Neuronal stem cell (in vitro differentiated cells): ENCODE data around the gene DCLK1.

Experiments used
- DNase-seq: peaks from one replicate; pipeline ENCODE4 v3.0.0-alpha.2; 2013; ENCODE audit warnings: low spot score
- H2AFZ ChIP-seq: one replicate; pipeline ENCODE4 v1.6.1; 2013; ENCODE audit warnings: mild to moderate bottlenecking, low read length, inconsistent platforms
- H2AK5ac ChIP-seq: 2 replicates; pipeline ENCODE4 v1.6.1; 2013; ENCODE audit warnings: low read depth, mild to moderate bottlenecking, inconsistent platforms, low read length, moderate library complexity, mixed read lengths
- H2BK120ac ChIP-seq: 2 replicates; pipeline ENCODE4 v1.6.1; 2013; ENCODE audit warnings: low read depth, mild to moderate bottlenecking, inconsistent platforms, low read length, moderate library complexity, mixed read lengths
- H2BK12ac ChIP-seq: one replicate; pipeline ENCODE4 v1.6.1; 2013; ENCODE audit warnings: low read length, inconsistent platforms
- H2BK15ac ChIP-seq: 2 replicates; pipeline ENCODE4 v1.6.1; 2013; ENCODE audit warnings: mild to moderate bottlenecking, low read length, inconsistent platforms, mixed read lengths
- H2BK5ac ChIP-seq: one replicate; pipeline ENCODE4 v1.6.1; 2013; ENCODE audit warnings: inconsistent platforms, mild to moderate bottlenecking, low read length, moderate library complexity
- H3K14ac ChIP-seq: one replicate; pipeline ENCODE4 v1.6.1; 2013; ENCODE audit warnings: low read length, inconsistent platforms
- H3K18ac ChIP-seq: 2 replicates; pipeline ENCODE4 v1.6.1; 2013; ENCODE audit warnings: low read length, inconsistent platforms
- H3K23ac ChIP-seq: 2 replicates; pipeline ENCODE4 v1.6.1; 2013; ENCODE audit warnings: low read depth, mild to moderate bottlenecking, mixed read lengths, low read length, inconsistent platforms; ENCODE audit not compliant: poor library complexity
- H3K27ac ChIP-seq: replicated peaks from 3 replicates; pipeline ENCODE4 v1.5.1; 2013; ENCODE audit warnings: low read length, inconsistent platforms
- H3K27me3 ChIP-seq, 3 experiments: 2 replicates each; pipeline ENCODE4 v1.6.1; 2013; ENCODE audit warnings: low read length in 3 of 3, mild to moderate bottlenecking in 2 of 3, inconsistent platforms in 1 of 3, low read depth in 1 of 3, mixed read lengths in 1 of 3, moderate library complexity in 1 of 3; ENCODE audit not compliant: control insufficient read depth in 3 of 3, insufficient read depth in 3 of 3
- H3K36me3 ChIP-seq, 2 donors: replicated peaks in 1 of 2; 2 replicates each; pipeline ENCODE4 v1.6.1; 2013; ENCODE audit warnings: low read length in 2 of 2; ENCODE audit not compliant: control insufficient read depth in 2 of 2, insufficient read depth in 2 of 2
- H3K4ac ChIP-seq: 2 replicates; pipeline ENCODE4 v1.6.1; 2013; ENCODE audit warnings: inconsistent platforms, mild to moderate bottlenecking, low read length, moderate library complexity
- H3K4me1 ChIP-seq, 2 donors: 1 replicate in 1 of 2; 2 replicates in 1 of 2; pipeline ENCODE4 v1.6.1; 2013; ENCODE audit warnings: low read length in 2 of 2, low read depth in 1 of 2; ENCODE audit not compliant: control insufficient read depth in 2 of 2, insufficient read depth in 1 of 2
- H3K4me2 ChIP-seq: one replicate; pipeline ENCODE4 v1.6.1; 2013; ENCODE audit warnings: mild to moderate bottlenecking, low read length, inconsistent platforms; ENCODE audit not compliant: insufficient read depth, poor library complexity, severe bottlenecking
- H3K4me3 ChIP-seq, 2 donors: 2 replicates each; pipeline ENCODE4 v1.5.1; 2013; ENCODE audit warnings: low read length in 2 of 2, mild to moderate bottlenecking in 2 of 2, inconsistent platforms in 1 of 2, moderate library complexity in 1 of 2
- H3K79me1 ChIP-seq: one replicate; pipeline ENCODE4 v1.6.1; 2013; ENCODE audit warnings: low read depth, mild to moderate bottlenecking, inconsistent platforms, low read length, moderate library complexity
- H3K9ac ChIP-seq: one replicate; pipeline ENCODE4 v1.6.1; 2013; ENCODE audit warnings: mild to moderate bottlenecking, low read depth, low read length, inconsistent platforms; ENCODE audit not compliant: poor library complexity
- H3K9me3 ChIP-seq, 2 donors: replicated peaks in 1 of 2; 2 replicates each; pipeline versions ENCODE3 to v1.6.1; 2013; ENCODE audit warnings: low read length in 2 of 2, mild to moderate bottlenecking in 2 of 2, inconsistent platforms in 1 of 2, low read depth in 1 of 2, mixed read lengths in 1 of 2, moderate library complexity in 1 of 2; ENCODE audit not compliant: control insufficient read depth in 2 of 2, insufficient read depth in 1 of 2
- H4K8ac ChIP-seq: one replicate; pipeline ENCODE4 v1.6.1; 2013; ENCODE audit warnings: low read depth, mild to moderate bottlenecking, inconsistent platforms, low read length, moderate library complexity
- H4K91ac ChIP-seq: one replicate; pipeline ENCODE4 v1.6.1; 2013; ENCODE audit warnings: low read length, low read depth, mild to moderate bottlenecking, inconsistent platforms; ENCODE audit not compliant: poor library complexity
- WGBS, 2 donors: extraction: QIAGEN DNeasy Blood & Tissue Kit; methylation state at CpG; one replicate each; pipeline ENCODE4 v1.1.7; 2013; ENCODE audit warnings: missing lambda C conversion rate in 2 of 2, mixed read lengths in 1 of 2; ENCODE audit not compliant: insufficient read length in 2 of 2, insufficient replicate concordance in 1 of 2; ENCODE audit errors: extremely low coverage in 2 of 2; 5-methylcytosine and 5-hydroxymethylcytosine counted together

DCLK1 gene

DNA sequence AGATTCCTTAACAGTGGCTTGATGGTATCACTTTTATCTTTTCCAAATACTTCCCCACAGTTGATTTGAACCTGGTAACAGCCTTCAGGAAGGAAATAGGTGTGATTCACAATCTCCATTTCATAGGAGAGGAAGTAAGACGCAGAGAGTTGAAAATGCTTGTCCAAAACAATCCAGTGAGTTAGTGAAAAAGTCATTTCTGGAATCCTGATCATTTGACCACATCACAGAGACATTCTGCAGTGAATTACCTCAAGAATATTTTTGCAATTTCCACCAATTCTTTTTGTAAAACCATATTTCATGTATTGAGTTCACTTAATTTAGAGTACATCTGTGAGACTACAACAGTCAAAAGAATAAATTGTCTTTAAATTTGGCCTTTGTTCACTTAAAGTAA, 292.8 kb downstream of the DCLK1 start:
- H2BK120ac ChIP-seq: no peak overlapping the region
- no peak overlapping the region for H2BK12ac ChIP-seq
- H3K4me2 ChIP-seq: no peak overlapping the region
- DNase-seq: no peak
- WGBS, 2 donors: no CpG with 5 or more reads among the region's 1 CpG
- no peak overlapping the region for H3K14ac ChIP-seq
- no peak overlapping the region for H2AFZ ChIP-seq
- H3K9me3 ChIP-seq: no peaks in the 10 kb centered on the region
- H2BK15ac ChIP-seq: no peak overlapping the region
- H3K79me1 ChIP-seq: no peaks in the 10 kb centered on the region
- H3K27me3 ChIP-seq: no peaks in the 10 kb centered on the region
- H3K9ac ChIP-seq: no peak overlapping the region
- H3K4ac ChIP-seq: no peak overlapping the region
- H3K23ac ChIP-seq: no peak overlapping the region
- H2BK5ac ChIP-seq: no peak overlapping the region
- no peak overlapping the region for H3K27ac ChIP-seq
- H3K36me3 ChIP-seq: no peaks in the 10 kb centered on the region
- H3K18ac ChIP-seq: no peak overlapping the region
- no peak overlapping the region for H4K8ac ChIP-seq
- no peak overlapping the region for H2AK5ac ChIP-seq
- H4K91ac ChIP-seq: no peak overlapping the region
- no peak overlapping the region for H3K4me3 ChIP-seq
- H3K4me1 ChIP-seq: no peaks in the 10 kb centered on the region

DNA sequence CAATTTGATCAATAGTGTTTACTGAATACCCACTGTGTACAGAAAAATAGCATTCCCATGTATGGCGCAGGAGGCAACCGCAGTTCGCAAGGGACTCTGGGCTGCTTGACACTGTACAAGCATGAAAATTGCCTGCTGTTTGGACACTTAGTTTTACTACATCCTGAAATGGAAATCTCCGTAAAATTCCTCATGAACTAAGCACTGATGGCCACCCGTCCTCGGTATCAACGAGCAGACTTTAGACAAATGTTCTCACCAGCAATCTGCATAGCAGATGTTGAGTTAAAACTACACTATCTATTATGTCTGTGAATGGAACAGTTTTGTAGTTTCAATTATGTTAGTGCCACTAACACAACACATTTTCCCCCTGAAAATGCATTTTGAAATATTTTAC, 294.7 kb downstream of the DCLK1 start:
- Histone ChIP-seq H2AK5ac (no peak overlapping the region), H4K8ac (no peak overlapping the region), H4K91ac (no peak overlapping the region), H3K4me1 (no peaks in the 10 kb centered on the region), H3K9me3 (no peaks in the 10 kb centered on the region), H2AFZ (no peak overlapping the region), H3K14ac (no peak overlapping the region), H3K18ac (no peak overlapping the region), H2BK5ac (no peak overlapping the region), H3K4me3 (no peak overlapping the region), H3K4ac (no peak overlapping the region), H2BK120ac (no peak overlapping the region), H2BK15ac (no peak overlapping the region), H3K27ac (no peak overlapping the region), H3K4me2 (no peak overlapping the region), H3K79me1 (no peaks in the 10 kb centered on the region), H3K23ac (no peak overlapping the region), H3K27me3 (no peaks in the 10 kb centered on the region), H2BK12ac (no peak overlapping the region), H3K36me3 (no peaks in the 10 kb centered on the region), H3K9ac (no peak overlapping the region)
- no peak for DNase-seq
- no CpG with 5 or more reads among the region's 7 CpGs for WGBS, 2 donors

DNA sequence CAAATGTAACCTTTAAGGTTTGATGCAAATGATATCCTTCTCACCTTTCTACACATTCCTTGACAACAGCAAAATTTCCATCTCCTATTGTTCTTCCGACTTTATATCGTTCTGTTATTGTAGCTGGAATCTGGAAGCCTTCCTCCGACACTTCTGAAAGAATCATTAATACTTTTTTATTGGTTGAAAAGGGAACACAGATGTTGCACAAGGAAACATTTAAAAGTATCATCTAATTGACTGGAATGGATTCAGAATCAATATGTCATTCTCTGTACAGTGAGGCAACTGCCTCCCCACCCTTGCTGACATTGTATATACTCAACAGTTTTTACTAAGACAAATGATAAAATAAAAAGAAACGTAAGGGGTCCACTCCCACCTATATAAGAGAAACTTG, 295.2 kb downstream of the DCLK1 start:
- H3K4me1 ChIP-seq: no peaks in the 10 kb centered on the region
- H2AFZ ChIP-seq: no peak overlapping the region
- no peak overlapping the region for H3K9ac ChIP-seq
- WGBS, 2 donors: no CpG with 5 or more reads among the region's 4 CpGs
- no peak for DNase-seq
- no peak overlapping the region for H3K14ac ChIP-seq
- no peak overlapping the region for H2AK5ac ChIP-seq
- H3K79me1 ChIP-seq: no peaks in the 10 kb centered on the region
- H3K4ac ChIP-seq: no peak overlapping the region
- no peaks in the 10 kb centered on the region for H3K36me3 ChIP-seq
- no peaks in the 10 kb centered on the region for H3K9me3 ChIP-seq
- no peak overlapping the region for H4K8ac ChIP-seq
- H3K27me3 ChIP-seq: no peaks in the 10 kb centered on the region
- H3K4me2 ChIP-seq: no peak overlapping the region
- H3K18ac ChIP-seq: no peak overlapping the region
- H3K4me3 ChIP-seq: no peak overlapping the region
- H2BK12ac ChIP-seq: no peak overlapping the region
- H3K27ac ChIP-seq: no peak overlapping the region
- no peak overlapping the region for H3K23ac ChIP-seq
- no peak overlapping the region for H4K91ac ChIP-seq
- no peak overlapping the region for H2BK120ac ChIP-seq
- H2BK15ac ChIP-seq: no peak overlapping the region
- H2BK5ac ChIP-seq: no peak overlapping the region

DNA sequence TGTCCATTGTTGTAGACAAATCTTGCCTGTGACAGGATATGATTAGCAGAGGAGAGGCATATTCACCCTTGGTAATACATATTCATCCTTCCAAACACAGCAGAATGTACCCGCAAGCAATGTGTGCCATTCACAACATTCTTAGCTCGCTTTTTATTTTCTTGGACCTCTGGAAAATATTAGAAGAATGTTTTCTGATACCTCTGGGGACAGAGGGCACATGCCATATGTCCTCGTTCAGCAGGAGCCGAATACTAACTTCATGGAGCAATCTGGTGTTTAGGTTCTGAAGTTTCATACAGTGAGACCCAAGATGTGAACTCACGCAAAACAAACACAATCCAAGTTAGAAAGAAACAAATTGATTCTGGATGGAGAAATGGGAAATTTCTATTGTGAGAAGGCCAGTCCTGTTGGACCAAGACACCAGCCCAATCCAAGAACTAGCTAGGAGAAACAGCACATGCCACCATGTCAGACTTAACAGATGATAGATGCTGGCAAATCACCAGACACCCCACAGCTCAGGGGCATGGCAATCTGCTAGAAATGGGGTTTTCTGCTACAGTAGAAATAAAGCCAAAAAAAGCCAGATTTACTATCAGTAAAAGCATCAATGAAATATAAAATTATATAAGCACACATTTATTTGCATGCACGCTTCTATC, 297.4 kb downstream of the DCLK1 start:
- Histone ChIP-seq H3K4ac (no peak overlapping the region), H3K4me1 (peaks cover 0 to 5% of the 10 kb centered on the region in 2 donors), H3K9me3 (no peaks in the 10 kb centered on the region)

More for the DNA sequence above, 297.4 kb downstream of the DCLK1 start:
- Histone ChIP-seq H2BK5ac (no peak overlapping the region), H2BK120ac (no peak overlapping the region), H3K14ac (no peak overlapping the region), H2AFZ (no peak overlapping the region), H3K4me2 (no peak overlapping the region), H3K27me3 (no peaks in the 10 kb centered on the region), H3K18ac (no peak overlapping the region), H3K4me3 (no peak overlapping the region), H4K8ac (no peak overlapping the region), H2BK12ac (no peak overlapping the region), H3K27ac (no peak overlapping the region), H2BK15ac (no peak overlapping the region), H3K9ac (no peak overlapping the region), H3K23ac (no peak overlapping the region), H4K91ac (no peak overlapping the region), H3K36me3 (no peaks in the 10 kb centered on the region), H2AK5ac (no peak overlapping the region), H3K79me1 (no peaks in the 10 kb centered on the region)
- no CpG with 5 or more reads among the region's 6 CpGs for WGBS, 2 donors
- no peak for DNase-seq
